ENCODE results near the gene SCN11A. TPM values are rescaled to one million over a fixed set of nuclear protein-coding genes. Genes with fewer than 3 reads are reported as not detected.

The SCN11A gene
- total RNA-seq, 4 donors from 2014 or later: 0.10 to 0.64 (median 0.21) TPM

- Histone ChIP-seq H3K4me3 (no peak overlapping the region), H3K4me1 (no peaks in the 10 kb centered on the region), H3K9me3 (no peaks in the 10 kb centered on the region), H3K27me3 (no peaks in the 10 kb centered on the region), H3K27ac (no peak overlapping the region), H3K36me3 (peaks cover 50% of the 10 kb centered on the region)
- DNase-seq (ENCODE audit: low spot score in 2 of 2): no peak
- TF ChIP-seq POLR2AphosphoS5 (IDR thresholded peaks at IDR 0.05): no peak
- no peak for TF ChIP-seq EP300 (IDR thresholded peaks at IDR 0.05)
- TF ChIP-seq CTCF (IDR thresholded peaks at IDR 0.05): no peak
- TF ChIP-seq POLR2A (IDR thresholded peaks at IDR 0.05): no peak
- WGBS: 96% methylated on average over 4 of the region's 4 CpGs
These were observed 31.0 kb upstream of the SCN11A start for GRCh38 chr3:39082666-39083313.

GRCh38 chr3:39080026-39080425, 28.3 kb upstream of the SCN11A start:
- TF ChIP-seq EP300 (IDR thresholded peaks at IDR 0.05) (no peak), POLR2A (IDR thresholded peaks at IDR 0.05) (no peak), CTCF (IDR thresholded peaks at IDR 0.05) (no peak)
- no peak for DNase-seq (ENCODE audit: low spot score in 2 of 2)
- Histone ChIP-seq H3K27ac (no peak overlapping the region), H3K4me3 (no peak overlapping the region), H3K4me1 (no peaks in the 10 kb centered on the region), H3K27me3 (no peaks in the 10 kb centered on the region), H3K9me3 (no peaks in the 10 kb centered on the region), H3K36me3 (peaks cover 56% of the 10 kb centered on the region)

GRCh38 chr3:39079530-39079929, 27.8 kb upstream of the SCN11A start:
- peaks cover 61% of the 10 kb centered on the region for H3K36me3 ChIP-seq

GRCh38 chr3:39075910-39076309, 24.2 kb upstream of the SCN11A start:
- Histone ChIP-seq H3K27ac (no peak overlapping the region), H3K36me3 (peaks cover 79% of the 10 kb centered on the region), H3K4me3 (no peak overlapping the region), H3K4me1 (no peaks in the 10 kb centered on the region), H3K9me3 (no peaks in the 10 kb centered on the region), H3K27me3 (no peaks in the 10 kb centered on the region)
- no peak for DNase-seq (ENCODE audit: low spot score in 2 of 2)
- WGBS: 94% methylated on average over 10 of the region's 10 CpGs
- no peak for TF ChIP-seq EP300 (IDR thresholded peaks at IDR 0.05)
- TF ChIP-seq CTCF (IDR thresholded peaks at IDR 0.05): no peak
- TF ChIP-seq POLR2A (IDR thresholded peaks at IDR 0.05): no peak
- TF ChIP-seq POLR2AphosphoS5 (IDR thresholded peaks at IDR 0.05): no peak

More at GRCh38 chr3:39079530-39079929, 27.8 kb upstream of the SCN11A start:
- no peak overlapping the region for H3K27ac ChIP-seq
- DNase-seq (ENCODE audit: low spot score in 2 of 2): no peak
- H3K4me1 ChIP-seq: no peaks in the 10 kb centered on the region
- H3K27me3 ChIP-seq: no peaks in the 10 kb centered on the region
- no peak overlapping the region for H3K4me3 ChIP-seq
- no peaks in the 10 kb centered on the region for H3K9me3 ChIP-seq
- no peak for TF ChIP-seq CTCF (IDR thresholded peaks at IDR 0.05)
- TF ChIP-seq POLR2AphosphoS5 (IDR thresholded peaks at IDR 0.05): no peak
- no peak for TF ChIP-seq EP300 (IDR thresholded peaks at IDR 0.05)
- TF ChIP-seq POLR2A (IDR thresholded peaks at IDR 0.05): no peak

GRCh38 chr3:39068556-39068955, 16.8 kb upstream of the SCN11A start:
- Histone ChIP-seq H3K27ac (no peak overlapping the region), H3K4me3 (no peak overlapping the region), H3K4me1 (peaks cover 8% of the 10 kb centered on the region), H3K36me3 (peaks cover 61% of the 10 kb centered on the region), H3K9me3 (no peaks in the 10 kb centered on the region), H3K27me3 (no peaks in the 10 kb centered on the region)
- DNase-seq (ENCODE audit: low spot score in 2 of 2): no peak
- 78% methylated on average over 3 of the region's 3 CpGs for WGBS
- no peak for TF ChIP-seq POLR2A (IDR thresholded peaks at IDR 0.05)

GRCh38 chr3:39067286-39067685, 15.5 kb upstream of the SCN11A start:
- no peak overlapping the region for H3K4me3 ChIP-seq
- no peaks in the 10 kb centered on the region for H3K27me3 ChIP-seq
- 28% methylated on average over 1 of the region's 1 CpG for WGBS
- no peaks in the 10 kb centered on the region for H3K9me3 ChIP-seq
- H3K27ac ChIP-seq: no peak overlapping the region
- DNase-seq (ENCODE audit: low spot score in 2 of 2): no peak
- peaks cover 49% of the 10 kb centered on the region for H3K36me3 ChIP-seq
- TF ChIP-seq POLR2AphosphoS5 (IDR thresholded peaks at IDR 0.05): no peak
- no peak for TF ChIP-seq CTCF (IDR thresholded peaks at IDR 0.05)
- no peak for TF ChIP-seq EP300 (IDR thresholded peaks at IDR 0.05)
- no peak for TF ChIP-seq POLR2A (IDR thresholded peaks at IDR 0.05)
- H3K4me1 ChIP-seq: peaks cover 8% of the 10 kb centered on the region

Data from suprapubic skin (tissue), 4 donors.